KOPT-K1 (cell line): Measurements from ENCODE around the gene RABGAP1.

Experiments used
- H3K27ac ChIP-seq: fragments of 200-600 bp; sonication (generic); 2 replicates; pipeline ENCODE4 v1.5.1; 2016; ENCODE audit warnings: antibody characterized with exemption, mild to moderate bottlenecking, low read depth, low read length; ENCODE audit not compliant: poor library complexity, severe bottlenecking
- H3K36me3 ChIP-seq: fragments of 200-600 bp; sonication (generic); 2 replicates; pipeline ENCODE4 v1.5.1; 2017; ENCODE audit warnings: antibody characterized with exemption, mild to moderate bottlenecking, low read length, moderate library complexity; ENCODE audit not compliant: insufficient read depth
- H3K9me3 ChIP-seq: fragments of 200-600 bp; sonication (generic); 2 replicates; pipeline ENCODE4 v1.5.1; 2017; ENCODE audit warnings: antibody characterized with exemption, low read length, mild to moderate bottlenecking; ENCODE audit not compliant: insufficient read depth, poor library complexity, severe bottlenecking

Gene RABGAP1

DNA sequence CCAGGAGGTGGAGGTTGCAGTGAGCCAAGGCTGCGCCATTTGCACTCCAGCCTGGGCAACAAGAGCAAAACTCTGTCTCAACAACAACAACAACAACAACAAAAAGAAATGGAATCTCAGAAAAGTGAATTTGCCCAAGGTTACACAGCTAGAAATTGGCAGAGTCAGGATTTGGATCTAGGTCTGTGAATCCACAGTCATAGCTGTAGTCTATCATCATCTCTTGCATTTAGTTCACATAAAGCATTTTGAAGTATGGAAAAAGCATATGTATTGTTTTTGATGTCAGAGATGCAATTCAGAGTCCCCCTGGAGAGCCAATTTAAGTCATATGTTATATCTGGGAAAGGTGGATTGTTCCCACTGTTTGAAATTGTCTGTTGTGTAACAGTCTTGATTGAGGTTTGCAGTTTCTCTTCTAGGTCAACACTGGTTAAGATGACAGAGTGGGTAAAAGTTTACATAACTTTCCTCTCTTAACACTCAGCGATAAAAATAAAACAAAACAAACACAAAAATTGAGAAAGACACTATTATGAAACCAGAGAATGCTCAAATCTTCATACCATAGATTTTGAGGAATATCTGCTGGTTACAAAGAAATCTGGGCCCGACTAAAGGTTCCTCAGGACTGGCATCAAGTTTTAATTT is 71.2 kb downstream of the RABGAP1 start:
- peaks cover 88% of the 10 kb centered on the region for H3K36me3 ChIP-seq
- H3K27ac ChIP-seq: no peak overlapping the region
- no peaks in the 10 kb centered on the region for H3K9me3 ChIP-seq

DNA sequence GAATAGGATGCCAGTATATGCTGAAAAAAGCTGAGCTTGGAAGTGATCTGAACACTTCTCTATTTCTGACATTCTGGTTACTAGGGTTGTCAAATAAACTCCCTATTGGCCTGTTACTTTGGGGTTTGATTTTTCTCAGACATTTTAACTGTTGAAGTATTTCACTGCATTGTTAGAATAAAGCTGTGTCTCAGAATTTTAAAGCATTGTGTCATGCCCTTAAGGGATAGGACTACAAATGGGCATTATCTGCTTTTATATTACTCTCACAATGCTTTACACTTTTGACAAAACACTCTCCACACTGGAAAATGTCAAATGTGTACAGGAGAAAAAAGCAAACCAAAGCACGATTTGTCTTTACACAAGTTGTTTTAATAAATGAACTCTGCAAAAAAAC is 75.8 kb downstream of the RABGAP1 start:
- H3K9me3 ChIP-seq: no peaks in the 10 kb centered on the region
- H3K36me3 ChIP-seq: peaks cover 79% of the 10 kb centered on the region
- no peak overlapping the region for H3K27ac ChIP-seq

DNA sequence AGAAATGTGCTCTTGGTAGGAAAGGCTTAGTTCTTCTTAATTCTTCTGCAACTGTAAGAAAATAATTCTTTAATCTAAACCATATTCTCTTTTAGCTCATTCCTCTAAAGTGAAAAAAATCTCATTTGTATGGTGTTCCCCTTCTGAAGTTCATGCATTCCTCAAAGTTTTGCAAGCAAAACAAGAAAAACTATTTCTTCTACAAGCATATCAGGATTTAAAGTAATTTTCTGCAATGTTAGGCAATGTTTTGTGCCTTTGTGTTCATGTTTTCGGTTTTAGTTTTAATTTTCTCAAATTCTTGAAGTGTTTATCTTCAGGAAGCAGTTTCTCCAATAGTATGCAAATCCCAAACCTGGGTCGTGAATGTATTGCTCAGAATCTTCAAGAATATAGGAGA is 80.0 kb downstream of the RABGAP1 start:
- Histone ChIP-seq H3K36me3 (peaks cover 58% of the 10 kb centered on the region), H3K27ac (no peak overlapping the region), H3K9me3 (no peaks in the 10 kb centered on the region)

DNA sequence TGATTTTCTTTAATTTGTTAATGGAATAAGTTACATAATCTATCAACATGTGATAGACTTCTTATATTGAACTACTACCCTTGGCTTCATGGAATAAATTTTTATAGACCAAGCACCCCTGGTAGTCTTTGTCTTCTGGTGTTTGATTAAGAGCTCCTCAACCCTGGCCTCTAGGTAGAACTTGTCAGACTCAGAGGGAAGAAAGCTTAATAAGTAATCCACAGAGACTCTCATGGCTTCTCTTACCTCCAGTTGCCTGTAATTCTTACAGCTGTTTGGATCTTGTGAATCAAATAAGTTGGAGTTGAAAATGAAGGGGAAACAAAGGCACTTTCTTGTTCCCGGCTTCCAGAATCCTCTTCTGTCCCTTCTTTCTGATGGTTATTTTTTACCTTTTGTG is 85.6 kb downstream of the RABGAP1 start:
- no peaks in the 10 kb centered on the region for H3K9me3 ChIP-seq
- no peak overlapping the region for H3K27ac ChIP-seq
- H3K36me3 ChIP-seq: peaks cover 37% of the 10 kb centered on the region

DNA sequence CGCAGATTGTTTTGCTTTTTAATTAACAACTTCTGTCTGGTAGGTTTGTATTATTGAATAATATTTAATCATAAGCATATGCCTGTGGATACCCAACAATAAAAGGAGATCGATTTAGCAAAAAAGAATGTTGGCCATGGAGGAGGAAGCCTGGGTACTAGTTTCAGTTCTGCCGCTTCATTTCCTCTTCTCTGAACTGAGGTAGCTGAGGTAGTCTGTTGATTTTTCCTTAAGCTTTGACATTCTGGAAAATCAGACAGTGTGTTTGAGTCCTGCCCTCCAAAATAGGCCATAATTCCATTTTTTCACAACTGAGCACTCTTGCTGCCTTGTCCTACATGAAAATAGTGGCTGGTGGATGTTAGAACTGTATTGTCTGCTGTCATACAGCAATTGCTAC is 86.7 kb downstream of the RABGAP1 start:
- Histone ChIP-seq H3K9me3 (no peaks in the 10 kb centered on the region), H3K27ac (no peak overlapping the region), H3K36me3 (peaks cover 27% of the 10 kb centered on the region)

DNA sequence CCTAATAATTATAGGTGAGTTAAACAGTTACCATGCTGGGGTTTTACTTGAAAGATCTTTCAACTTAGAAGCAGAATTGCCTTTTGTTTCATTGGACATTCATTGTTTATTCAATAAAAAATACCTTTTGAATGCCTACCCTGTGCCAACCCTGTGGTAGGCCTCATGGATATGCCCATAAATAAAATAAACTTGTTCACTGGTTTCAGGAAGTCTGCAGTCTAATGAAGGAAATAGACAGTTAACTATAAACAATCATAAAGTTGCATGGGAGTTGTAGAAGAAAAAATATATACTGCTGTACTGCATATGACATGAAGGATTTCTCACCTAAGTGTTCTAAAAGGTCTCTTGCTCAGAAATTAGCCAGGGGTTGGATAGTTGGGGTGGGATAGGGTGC is 87.3 kb downstream of the RABGAP1 start:
- Histone ChIP-seq H3K27ac (no peak overlapping the region), H3K9me3 (no peaks in the 10 kb centered on the region), H3K36me3 (peaks cover 21% of the 10 kb centered on the region)

DNA sequence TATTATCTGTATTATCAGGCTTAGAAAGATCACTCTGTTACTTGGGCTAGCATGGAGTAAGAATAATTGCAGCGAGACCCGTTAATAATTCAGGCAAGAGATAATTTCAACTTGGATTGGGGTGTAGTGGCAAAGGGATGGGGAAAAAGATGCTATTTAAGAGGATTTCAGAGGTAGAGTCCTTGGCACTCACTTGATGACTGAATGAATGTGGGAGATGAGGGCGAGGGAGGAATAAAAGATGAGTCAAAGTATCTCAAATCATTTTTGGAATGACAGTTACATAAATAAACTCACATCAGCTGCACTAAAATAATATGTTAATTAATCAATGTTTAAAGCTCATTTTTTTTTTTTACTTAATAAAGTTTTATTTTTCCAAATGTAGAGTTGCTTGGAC is 88.2 kb downstream of the RABGAP1 start:
- Histone ChIP-seq H3K9me3 (no peaks in the 10 kb centered on the region), H3K27ac (no peak overlapping the region), H3K36me3 (peaks cover 19% of the 10 kb centered on the region)

DNA sequence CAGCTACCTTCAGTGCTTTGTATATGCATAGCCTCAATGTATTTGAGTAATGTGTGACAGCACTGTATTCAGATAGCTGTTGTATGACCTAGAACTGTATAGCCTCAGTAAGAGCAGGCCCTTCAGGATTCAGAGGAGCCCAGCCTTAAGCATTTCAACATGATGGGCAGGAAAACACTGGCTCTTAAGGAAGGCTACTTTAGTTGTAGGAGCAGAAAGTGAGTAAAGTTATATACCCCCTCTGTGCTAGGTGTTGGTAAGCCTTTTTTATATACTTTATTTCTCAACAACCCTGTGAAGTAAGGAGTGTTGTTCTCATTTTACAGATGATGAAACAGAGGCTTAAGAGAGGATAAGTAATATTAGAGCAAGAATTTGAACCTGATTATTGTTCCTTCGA is 91.1 kb downstream of the RABGAP1 start:
- no peak overlapping the region for H3K27ac ChIP-seq
- H3K36me3 ChIP-seq: peaks cover 34% of the 10 kb centered on the region
- H3K9me3 ChIP-seq: no peaks in the 10 kb centered on the region

DNA sequence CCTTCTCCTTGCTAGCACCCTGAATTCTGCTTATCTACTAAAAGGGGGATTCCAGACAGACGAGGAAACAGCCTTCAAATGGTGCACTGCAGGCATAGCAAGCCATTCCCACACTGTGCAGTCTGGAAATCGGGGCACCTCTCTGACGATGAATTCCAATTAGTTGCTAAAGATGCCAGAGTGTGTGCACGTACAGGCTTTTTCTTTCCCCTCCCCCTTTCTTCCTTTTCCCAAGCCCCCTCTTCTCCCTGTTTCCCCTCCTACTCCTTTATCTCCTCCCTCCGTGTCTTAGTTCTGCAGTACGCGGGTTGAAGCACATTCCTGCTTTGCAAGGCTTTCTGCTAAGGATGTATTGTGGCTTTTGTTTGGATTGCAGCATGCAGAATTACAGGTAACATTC is 92.5 kb downstream of the RABGAP1 start, which contains the start of gene GPR21:
Gene GPR21, plus strand, starts transcription at position 316 of the 400 bp plus-strand sequence. CDS start 900 bp downstream, outside the sequence.
- Histone ChIP-seq H3K9me3 (no peaks in the 10 kb centered on the region), H3K27ac (no peak within 1 kb of the TSS), H3K36me3 (peaks cover 25% of the 10 kb centered on the region)

DNA sequence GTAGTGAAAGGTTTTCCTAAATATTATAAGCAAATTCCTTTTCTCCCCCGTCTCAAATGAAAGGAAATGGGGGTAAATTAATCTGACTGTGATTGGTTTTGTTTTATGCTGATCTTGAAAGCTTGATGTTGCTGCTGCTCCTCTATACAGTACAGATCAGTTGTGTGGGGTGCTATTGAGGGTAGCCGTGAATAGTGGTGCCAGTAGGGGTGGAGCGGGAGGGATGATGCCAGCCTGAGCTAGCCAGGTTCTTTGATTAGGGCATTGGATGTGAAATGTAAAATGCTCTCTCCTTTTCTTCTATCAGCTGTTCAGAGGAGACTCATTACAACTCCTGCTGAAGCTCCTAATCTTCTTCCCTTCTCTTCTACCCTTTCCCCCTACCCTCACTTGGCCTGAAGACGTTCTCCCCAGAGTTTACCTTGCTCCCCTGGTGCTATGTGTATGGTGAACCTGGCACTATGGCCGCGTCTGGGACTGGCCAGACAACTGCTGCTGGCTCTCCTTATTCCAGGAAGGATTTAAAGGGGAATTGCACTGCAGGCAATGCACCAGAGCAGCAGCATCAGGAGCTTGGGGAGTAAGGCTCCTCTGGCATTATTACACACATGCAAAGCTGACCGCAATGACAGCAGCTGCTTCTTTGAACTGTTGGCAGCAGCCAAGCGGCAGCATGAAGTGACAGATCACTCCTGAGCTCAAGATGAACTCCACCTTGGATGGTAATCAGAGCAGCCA is 93.2 kb downstream of the RABGAP1 start:
- Histone ChIP-seq H3K9me3 (no peaks in the 10 kb centered on the region), H3K36me3 (peaks cover 25% of the 10 kb centered on the region), H3K27ac (no peak overlapping the region)

DNA sequence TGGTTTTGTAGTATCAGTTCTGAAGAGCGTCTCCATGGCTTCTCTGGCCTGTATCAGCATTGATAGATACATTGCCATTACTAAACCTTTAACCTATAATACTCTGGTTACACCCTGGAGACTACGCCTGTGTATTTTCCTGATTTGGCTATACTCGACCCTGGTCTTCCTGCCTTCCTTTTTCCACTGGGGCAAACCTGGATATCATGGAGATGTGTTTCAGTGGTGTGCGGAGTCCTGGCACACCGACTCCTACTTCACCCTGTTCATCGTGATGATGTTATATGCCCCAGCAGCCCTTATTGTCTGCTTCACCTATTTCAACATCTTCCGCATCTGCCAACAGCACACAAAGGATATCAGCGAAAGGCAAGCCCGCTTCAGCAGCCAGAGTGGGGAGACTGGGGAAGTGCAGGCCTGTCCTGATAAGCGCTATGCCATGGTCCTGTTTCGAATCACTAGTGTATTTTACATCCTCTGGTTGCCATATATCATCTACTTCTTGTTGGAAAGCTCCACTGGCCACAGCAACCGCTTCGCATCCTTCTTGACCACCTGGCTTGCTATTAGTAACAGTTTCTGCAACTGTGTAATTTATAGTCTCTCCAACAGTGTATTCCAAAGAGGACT is 94.2 kb downstream of the RABGAP1 start:
- H3K36me3 ChIP-seq: peaks cover 21% of the 10 kb centered on the region
- no peak overlapping the region for H3K27ac ChIP-seq
- H3K9me3 ChIP-seq: no peaks in the 10 kb centered on the region

DNA sequence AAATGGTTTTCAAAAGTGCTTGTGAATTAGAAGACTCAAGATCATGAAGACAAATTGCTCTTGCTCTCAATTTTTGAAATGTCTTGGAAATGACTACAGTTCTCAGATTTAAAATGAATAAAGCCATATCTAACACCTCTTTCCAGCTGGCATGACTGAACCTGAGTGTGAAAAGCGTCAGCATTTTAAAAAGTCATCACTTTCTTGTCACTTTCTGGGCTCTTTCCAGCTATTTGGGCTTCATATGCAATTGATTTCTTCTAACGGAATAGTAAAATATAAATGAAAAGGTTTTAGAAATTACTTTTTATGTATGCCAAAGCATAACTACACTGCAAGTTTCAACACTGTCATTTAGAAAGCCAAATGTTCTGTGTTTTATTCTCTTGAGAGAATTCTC is 95.0 kb downstream of the RABGAP1 start:
- Histone ChIP-seq H3K36me3 (peaks cover 23% of the 10 kb centered on the region), H3K9me3 (no peaks in the 10 kb centered on the region), H3K27ac (no peak overlapping the region)

DNA sequence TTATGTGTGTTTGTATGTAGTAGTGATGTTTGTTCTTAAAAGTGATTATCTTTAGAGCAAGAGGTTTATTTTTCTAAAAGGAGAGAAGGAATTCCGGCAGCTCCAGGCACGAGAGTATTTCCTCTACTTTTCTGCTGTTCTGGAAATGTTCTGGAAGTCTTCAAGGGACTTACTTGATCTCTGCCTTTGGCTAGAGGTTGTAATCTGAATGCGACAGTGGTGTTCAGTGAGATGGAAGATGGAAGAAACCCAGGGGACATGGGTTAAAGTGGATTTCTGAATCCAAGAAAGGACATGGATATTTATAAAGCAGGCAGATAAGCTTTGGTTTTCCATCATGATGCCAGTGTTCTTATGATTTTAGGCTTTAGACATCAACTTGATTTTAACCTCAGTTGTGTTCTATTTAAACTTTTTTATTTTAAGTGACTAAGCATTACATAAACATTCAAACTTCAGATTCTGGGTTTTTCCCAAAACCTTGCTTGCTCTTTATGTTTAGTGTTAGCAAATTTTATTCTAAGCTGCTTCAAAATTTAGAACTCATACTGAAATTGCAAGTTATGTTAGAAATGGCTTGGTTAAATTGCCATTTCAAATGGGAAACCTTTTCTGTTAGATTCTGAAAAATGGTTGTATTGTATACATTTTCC is 96.2 kb downstream of the RABGAP1 start:
- H3K27ac ChIP-seq: no peak overlapping the region
- H3K36me3 ChIP-seq: peaks cover 31% of the 10 kb centered on the region
- H3K9me3 ChIP-seq: no peaks in the 10 kb centered on the region

DNA sequence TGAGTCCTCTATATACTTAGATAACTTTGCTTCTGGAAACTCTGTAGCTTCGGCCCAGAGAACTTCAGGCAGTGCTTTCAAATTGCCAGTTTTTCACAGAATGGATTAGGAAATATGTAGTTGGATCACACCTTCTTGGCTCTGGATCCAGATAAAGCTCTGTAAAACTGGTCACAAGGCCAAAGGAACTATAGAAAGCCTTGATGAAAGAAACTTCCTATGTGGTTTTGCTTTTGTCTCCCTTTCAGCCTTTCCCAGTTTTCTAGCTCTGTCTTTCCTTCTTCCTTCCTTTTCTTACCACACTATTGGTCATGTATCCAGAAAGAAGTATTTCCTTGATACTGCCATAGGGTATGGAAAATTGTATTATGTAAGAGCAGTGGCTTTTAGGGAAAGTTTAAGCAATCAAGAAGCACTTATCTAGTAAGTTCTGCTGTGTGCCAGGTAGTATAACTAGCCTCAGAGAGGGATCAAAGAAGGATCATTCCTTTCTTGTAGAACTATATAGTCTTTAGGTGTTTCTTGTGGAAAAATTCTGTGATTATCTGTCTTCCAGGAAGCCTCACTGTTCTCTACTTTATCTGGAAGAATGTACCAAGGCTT is 98.9 kb downstream of the RABGAP1 start:
- peaks cover 35% of the 10 kb centered on the region for H3K36me3 ChIP-seq

DNA sequence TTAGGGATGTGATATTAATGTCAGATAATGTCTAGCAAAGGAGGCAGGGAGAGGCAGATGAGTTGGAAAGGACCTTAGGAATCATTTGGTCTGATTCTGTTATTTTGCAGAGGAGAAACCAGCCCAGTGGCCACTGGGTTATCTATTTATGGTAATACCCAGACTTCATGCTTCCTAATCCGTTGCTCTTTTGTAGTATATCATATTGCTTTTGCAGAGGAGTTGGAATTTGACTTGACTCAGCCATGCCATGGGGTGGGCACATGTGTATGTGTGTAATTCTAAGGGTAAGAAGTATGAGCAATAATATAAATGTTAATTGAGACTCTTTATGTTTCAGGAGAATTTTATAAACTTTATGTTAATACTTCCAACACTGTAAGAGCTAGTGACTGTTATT is 100.0 kb downstream of the RABGAP1 start:
- no peak overlapping the region for H3K27ac ChIP-seq
- H3K36me3 ChIP-seq: peaks cover 26% of the 10 kb centered on the region
- H3K9me3 ChIP-seq: no peaks in the 10 kb centered on the region

More for the DNA sequence above, 98.9 kb downstream of the RABGAP1 start:
- Histone ChIP-seq H3K9me3 (no peaks in the 10 kb centered on the region), H3K27ac (no peak overlapping the region)
